HG02938 (cell line): ENCODE data around the gene HOXB3.

Source experiments
- ATAC-seq: cut with Tn5 transposase; IDR thresholded peaks from one replicate; pipeline ENCODE4 v1.9.1; 2021; ENCODE audit warnings: mild to moderate bottlenecking, moderate library complexity; ENCODE audit not compliant: unreplicated experiment

The HOXB3 gene

DNA sequence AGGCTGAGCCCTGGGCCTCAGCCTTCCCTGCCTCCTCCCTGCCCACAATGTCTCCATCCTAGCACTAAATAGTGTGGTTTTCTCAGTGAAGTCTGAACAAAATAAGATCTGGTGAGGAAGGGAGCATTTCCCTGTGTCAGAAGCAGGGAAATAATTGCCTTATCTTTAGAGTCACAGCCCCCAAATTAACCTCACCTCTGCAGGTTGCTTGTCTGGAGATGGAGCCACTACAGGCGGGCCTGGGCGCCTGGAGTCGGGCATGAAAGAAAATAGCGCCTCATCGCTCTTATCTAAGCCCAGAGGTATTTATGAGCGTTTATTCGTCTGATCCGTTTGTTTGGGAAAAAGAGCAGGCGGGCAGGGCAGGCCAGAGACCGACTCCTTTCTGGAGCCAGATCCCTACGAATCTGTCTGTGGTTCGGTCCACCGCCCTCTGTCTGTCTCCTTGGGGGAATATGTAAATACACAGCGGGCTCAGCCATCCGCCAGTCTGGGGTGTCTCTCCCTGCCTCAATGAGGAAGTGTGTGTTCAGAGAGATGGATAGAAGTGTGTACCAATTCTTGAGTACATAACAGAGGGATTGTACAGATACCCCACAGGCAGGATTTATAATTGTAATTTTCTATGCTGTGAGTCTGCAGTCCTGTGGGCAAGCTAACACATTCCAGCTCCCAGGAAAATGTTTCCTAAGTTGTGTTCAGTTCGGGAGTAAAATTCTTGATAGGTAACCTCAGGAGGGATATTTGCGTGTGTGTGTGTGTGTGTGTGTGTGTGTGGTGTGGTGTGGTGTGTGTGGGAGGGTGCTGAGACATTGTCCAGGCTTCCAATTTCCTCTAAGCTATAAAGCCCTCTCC, 10.4 kb upstream of the HOXB3 start:
- ATAC-seq, result no peak

DNA sequence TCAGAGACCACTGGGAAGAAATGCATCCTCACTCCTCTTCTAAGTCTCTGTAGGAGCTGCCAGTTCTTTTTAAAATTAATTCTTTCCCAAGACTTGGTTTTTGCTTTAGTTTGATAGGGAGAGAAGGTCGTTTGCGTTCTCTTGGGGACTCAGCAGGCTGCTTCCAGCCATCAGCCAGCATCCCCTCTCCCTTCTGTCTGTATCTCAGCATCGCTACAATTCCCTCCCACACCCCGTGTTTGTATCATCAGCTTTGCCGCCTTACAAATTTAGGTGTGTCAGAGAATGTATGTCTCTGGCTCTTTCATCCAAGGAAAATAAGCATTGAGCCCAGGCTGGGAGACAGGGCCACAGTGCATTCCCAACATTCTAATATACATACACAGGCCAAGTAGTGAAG, 9.3 kb upstream of the HOXB3 start:
- ATAC-seq, result no peak

DNA sequence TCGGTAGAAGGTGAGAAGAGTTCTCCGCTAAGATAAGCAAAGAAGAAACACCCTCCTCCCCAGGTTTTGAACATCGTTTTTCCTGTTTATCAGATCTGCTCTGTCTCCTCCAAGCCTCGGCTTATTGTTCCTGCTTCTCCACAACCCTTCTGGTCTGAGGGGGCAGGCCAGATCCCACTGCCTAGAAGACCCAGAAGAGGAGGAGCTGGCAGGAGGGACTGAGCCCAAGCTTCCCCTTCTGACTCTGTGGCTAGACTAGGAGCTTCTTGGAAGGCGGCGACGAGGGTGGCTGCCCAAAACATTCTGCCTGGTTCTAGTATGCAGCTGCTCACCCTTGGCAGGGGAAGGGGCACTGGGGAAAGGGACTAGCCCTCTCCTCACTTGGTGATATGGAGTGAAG, 8.7 kb upstream of the HOXB3 start:
- ATAC-seq, result no peak

DNA sequence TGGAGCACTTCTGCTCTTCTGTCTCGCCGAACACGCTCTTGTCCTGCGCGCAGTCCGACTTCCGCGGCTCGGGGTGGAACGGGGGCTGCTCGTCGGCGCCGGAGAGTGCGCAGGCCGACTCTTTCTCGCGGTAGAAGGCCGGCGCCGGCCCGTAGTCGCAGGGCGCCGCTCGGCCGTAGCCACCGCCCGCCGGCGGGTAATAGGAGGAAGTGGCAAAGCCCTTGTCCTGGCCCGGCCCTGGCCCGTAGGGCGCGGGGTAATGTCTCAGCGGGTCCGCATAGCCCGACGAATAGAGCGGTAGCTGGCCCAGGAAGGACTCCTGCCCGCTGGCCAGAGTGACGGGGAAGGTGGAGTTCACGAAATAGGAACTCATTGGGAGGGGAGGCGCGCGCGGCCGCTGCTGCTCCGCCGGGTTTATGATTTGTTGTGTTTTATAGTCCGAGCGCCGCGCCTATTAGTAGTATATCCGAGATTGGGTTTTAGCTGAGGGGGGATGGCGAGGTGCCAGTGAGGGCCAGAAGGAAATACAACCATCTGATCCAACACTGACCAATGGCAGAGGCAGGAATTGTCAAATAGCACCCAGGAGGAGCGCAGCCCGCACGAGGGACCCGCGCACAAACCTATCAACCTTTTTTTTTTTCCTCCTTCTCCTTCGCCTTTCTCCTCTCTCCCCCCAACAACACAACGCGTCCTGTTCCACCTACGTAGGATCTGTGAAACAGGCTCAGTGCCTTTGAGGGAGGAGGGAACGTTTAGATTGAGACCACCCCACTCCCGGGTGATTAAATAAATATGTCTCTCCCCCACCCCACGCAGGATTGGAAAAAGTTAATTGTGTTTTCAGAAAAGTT, 8.0 kb upstream of the HOXB3 start:
- ATAC-seq, result no peak

DNA sequence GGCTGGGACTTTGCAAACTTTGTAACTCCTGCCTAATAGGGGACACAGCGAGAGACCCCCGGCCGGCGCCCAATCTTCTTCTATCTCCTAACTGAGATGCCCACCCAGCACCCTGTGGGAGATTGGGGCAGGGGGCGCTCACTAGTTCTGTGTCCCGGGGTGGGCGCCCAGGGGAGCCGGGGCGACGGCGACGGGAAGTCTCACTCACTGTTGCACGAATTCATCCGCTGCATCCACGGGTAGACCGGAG, 7.4 kb upstream of the HOXB3 start:
- no peak for ATAC-seq

DNA sequence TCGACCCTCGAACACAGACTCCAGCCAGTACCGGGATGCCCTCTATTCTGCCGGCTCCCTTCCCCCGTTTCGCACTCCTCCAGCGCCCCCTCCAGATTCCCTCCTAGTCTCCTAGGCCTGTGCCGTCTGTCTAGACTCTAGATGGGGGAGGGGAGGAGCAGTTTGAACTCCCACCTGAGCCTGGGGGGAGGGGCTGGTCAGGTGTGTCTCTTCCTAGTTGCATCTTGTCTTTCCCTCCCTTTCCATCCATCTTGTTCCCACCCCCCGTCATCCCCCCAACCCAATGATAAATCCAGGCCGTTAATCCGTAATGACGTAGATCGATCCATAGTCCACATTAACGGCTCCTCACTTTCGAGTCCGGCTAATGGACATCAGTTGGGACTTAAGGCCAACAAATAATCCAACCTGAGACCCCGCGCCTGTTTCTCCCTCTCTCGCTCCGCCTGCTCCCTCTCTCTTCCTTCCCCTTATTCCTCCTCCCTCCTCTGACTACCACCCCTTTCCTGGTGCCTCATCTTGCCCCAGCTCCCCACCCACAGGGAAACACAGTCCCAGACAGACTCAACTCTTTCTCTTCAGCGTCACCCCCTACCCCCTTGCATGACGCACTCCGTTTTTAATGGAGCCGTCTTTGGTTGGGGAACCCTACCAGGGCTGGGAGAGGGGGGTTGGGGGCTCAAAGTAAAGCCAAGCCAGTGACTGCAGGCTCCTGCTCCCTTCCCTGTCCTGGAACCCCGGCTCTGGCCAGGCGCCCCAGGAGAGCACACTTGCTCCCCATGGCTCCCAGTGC, 6.9 kb upstream of the HOXB3 start:
- no peak for ATAC-seq

DNA sequence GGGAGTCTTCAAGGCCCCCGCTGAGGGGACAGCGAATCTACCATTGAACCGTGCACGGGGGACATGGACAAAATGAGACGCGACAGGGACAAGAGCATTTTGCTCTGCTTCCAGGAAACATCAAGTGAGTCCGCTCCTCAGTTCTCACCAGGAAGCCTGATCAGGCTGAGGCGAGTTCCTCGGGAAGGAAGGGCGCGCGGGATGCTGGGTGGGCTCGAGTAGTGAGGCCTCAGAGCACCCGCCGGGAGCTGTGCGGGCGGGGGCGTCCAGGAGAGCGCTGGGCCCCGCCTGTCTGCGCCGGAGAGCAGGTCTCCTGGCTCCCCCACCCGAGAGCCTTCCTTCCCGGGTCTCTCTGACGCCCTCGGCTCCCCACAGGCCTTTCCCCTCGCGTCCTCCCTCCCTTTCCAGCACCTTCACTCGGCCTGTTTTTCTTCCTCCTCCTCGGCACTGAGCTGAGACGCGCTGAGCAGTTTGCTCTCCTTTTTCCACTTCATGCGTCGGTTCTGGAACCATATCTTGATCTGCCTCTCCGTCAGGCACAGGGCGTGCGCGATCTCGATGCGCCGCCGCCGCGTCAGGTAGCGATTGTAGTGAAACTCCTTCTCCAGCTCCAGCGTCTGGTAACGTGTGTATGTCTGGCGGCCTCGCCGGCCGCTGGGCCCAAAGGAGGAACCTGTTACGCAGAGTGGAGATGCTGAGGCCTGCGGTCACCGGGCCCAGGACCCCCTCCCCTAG, 6.1 kb upstream of the HOXB3 start:
- ATAC-seq, result no peak

DNA sequence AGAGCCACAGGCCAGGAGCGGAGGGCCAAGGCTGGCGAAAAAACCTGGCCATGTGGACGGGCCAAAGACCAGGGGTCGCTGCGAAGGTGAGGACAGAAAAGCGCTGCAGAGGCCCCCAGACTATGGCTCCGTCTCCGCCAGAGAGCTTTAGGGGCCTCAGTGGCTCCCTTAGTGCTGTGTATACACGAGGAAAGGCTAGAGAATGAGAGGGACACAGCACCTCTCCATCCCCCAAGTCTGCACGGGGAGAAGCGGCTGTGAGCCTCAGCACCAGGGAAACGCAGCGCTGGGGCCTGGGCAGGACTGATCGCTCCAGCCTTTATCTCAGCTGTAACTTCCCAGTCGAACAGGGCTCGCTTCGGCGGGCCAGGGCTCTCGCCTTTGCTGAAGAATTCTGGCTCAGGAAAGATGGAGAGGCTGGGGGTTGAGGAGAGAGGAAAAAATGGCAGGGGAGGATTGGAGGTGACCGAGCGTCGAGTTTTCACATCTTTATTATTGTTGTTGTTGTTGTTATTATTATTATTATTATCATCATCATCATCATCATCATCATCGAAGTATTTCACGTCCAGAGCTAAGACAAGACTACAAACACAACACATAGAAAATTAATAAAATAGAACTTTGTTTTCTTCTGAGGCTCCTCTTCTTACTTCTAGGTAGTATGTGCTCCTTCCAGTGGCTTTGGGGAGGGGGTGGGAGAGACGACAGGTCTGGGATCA, 5.4 kb upstream of the HOXB3 start:
- ATAC-seq, result no peak

DNA sequence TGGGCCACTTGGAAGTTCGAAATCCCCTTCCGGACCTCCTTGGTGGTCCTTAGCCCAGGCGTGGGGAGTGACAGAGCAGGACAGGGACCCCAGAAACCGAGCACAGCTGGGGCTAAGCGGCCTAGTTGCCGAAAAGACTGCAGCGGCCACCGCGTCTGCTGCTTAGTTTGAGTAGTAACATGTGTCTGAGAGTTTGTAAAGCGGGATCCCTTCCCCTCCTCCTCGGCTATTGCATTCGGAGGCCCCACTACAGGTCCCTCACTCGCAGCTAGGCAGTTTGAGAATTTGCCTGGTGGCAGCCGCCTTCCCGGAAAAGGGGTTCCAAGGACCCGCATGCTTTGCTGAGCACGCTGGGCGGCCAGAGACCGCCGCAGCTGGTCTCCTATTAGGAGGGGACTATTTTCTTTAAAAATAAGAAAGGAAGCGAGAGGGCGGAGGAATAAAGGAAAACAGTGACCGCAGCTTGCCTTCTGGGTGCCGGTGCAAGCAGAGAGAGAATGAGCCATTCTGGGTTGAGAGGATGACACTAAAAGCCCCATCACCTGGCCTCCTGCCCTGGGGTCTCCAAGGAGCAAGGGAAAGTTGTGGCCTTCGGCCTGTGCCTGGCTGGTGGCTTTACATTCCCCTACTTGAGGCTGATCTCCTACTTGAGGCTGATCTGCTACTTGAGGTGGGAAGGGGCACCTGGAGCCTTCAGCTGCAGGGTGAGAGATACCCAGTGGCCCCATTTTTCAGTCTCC, 4.7 kb upstream of the HOXB3 start:
- ATAC-seq, result no peak

DNA sequence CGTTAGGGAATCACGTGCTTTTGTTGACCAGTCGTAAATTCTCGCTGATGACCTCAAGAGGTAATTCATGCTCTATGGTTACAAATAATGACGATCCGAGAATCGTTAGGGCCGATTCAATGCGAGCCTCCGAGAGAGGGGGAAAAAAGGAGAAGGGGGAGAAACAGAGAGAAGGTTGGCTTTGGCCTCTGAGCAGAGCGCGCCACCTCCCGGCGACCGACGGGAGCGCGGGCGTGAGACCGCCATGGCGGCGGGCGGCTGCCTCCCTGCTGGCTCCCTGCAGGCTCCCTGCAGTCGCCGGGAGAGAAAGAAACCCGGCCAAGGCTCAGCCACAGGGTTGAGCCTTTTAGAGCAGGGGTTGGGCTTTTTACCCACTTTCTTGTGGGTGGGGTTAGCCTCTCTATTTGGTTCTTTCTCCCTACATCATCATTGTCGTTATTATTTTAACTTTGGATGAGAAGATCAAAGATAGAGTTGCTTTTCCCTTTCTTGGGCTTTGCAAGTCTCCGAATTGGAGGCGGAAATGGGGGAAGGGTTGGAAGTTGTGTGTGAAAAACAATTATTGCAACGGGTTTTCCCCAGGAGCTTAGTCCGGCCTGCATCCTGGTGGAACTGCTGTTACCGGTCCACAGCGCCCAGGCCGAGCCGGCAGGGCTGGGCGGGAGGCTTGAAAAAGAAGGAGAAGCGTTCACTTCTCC, 3.9 kb upstream of the HOXB3 start:
- ATAC-seq, result no peak

DNA sequence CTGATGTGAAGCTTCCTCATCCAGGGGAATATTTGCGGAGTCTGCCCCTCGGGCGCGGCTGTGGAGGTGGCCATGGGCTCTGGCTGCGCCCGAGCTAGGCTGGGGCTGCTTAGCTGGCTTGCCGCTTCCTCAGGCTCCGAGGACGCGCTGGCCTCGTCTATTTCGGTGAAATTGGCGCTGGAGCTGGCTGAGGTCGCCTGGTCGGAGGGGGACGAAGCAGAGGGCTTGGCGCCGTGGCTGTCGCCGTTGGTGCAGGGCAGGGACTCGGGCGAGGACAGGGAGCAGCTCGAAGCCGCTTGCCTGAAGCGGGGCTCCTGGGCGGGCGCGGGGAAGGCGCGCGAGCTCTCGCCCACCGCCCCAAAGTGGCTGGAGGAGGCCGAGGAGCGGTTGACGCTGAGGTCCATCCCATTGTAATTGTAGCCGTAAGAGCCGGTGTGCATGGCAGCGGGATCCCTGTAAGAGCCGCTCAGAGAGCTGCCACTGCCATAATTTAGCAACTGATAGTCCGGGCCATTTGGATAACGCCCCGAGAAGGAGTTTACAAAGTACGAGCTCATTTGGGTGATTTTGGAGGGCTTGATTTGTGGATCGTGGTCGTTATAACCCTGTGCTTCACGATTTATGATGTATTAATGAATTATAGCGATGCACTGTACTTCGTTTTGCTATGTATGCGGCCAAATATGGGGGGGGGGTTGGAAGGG, 3.2 kb upstream of the HOXB3 start, which contains the start of gene HOXB5:
TSS of gene HOXB5 (minus strand) at position 654 of the 704 bp plus-strand sequence. CDS start at position 557, 97 bp downstream.
- ATAC-seq, result no peak

DNA sequence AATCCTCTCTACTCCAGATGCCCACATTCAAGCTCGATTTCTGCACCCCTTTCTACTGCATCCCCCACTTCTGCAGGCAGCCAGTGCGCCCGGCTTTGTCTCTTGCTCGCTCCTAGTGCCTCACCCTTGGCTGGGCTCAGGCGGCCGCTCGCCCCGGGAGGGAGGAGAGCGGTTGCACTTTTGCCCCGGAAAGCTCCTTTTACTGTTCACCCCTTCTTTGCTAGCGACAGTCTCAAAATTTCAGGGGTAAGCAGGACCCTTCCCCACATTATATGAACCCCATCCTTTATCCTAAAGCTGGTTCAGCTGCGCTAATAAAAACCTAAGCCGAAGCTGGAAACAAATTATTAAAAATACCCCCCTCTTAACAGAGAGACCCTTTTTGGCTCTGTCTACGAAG, 2.5 kb upstream of the HOXB3 start:
- ATAC-seq, result no peak

DNA sequence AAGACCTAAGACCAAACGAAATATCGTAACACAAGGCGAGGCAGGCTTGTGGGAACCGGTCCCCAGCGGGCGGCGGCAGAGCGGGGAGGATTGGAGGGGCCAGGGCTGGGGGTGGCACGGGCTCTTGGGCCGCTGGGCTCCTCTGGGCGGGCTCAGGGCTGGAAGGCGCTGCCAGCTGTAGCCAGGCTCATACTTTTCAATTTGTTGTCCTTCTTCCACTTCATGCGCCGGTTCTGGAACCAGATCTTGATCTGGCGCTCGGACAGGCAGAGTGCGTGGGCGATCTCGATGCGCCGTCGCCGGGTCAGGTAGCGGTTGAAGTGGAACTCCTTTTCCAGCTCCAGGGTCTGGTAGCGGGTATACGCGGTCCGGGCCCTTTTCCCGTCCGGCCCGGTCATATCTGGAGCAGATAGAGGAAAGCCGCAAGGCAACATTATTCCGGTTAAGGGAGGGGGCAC, 2.0 kb upstream of the HOXB3 start:
- ATAC-seq, result no peak

DNA sequence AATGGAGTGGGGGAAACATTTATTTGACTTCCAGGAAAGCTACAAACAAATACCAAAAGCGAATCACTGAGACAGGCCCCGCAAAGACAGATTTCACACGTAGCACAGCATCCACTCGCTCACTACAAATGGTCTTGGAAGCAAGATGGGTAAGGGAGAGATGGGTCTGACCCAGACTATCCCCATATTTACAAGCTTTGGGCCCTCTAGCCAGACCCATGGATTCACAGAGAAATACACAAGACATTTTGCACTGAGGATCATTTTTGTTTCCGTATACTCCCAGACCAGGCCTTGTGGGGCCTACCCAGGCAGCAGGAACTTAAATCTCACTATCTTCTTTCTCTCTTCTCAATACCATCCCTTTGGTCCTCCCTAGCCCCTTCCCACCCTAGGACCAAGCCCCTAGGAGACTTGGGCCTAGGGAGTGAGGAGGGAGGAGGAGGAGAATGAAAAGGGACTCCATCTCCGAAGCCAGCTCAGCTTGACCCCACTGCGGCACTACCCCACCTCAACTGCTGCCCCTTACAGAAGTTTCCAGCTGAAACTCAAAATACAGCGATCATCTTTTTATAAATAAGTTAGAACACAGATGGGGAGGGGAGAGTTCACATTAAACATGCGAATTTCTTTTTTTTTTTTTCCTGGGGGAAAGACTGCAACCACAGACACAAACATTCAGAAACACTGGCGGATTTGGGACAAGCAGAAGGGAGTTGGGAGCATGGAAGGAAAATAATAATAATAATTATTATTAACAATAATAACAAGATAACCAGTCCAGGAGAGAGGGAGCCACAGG, 1.4 kb upstream of the HOXB3 start:
- no peak for ATAC-seq

DNA sequence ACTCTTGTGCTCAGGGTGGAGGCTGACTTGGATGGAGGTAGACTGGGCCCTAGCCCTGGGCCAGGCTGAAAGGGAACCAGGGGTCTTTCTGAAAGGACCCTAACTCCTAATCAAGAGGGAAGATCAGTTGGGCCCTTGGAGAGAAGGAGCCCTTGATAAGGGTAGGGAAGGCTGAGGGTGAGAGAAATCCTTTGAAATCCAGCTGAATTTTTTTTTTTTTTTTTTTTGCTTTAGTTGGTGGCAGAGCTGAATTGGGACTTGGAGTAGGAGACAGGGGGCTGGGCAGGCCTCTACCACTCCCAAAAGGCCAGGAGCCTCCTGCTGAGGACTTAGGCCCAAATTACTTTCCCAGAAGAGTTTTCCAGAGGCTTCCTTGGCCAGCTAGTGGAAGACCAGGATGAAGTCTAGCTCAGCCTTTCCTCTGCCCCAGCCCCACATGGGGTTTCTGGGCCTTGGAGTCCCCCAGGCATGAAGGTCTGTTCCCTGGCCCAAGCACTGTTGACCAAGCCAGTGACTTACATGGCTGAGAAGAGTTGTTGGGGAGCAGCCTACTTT, 643 bp upstream of the HOXB3 start:
- no peak for ATAC-seq

DNA sequence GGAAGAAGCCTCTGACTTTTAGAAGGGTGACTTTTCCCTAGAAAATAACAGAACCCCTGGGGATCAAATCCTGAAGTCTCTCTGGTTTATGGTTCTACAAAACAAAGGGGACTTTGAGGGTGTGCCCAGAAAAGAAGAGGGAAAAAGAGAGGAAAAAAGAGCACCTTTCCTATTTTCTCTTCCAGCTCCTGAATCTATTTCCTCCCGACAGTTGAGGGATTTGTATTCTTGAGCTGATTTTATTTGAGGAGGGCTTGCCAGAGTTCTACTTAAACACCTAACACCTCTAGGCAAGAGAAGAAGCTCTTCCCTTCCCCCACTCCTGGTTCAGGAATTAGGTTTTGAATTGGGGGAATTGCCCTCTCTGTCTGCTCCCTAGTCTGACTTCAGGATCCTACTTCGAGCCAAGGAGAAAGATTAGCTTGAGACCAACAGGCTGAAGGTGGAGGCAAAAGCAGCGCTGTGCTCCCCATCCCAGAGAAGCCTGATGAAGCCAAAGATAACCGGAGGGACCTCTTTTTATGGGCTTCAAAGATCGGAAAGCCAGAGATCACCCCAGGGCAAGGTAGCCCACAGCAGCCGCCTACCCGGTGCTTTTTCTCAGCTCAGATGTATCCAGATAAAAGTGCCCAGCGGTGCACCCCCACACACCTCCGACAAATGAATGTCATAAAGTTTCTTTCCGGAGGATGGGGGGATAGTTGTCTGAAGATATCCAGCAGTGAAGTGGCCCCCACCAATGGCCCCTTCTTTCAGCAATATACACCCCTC, 796 bp downstream of the HOXB3 start:
- ATAC-seq, result no peak
